ENCODE data around the gene IL21R.

IL21R gene

DNA sequence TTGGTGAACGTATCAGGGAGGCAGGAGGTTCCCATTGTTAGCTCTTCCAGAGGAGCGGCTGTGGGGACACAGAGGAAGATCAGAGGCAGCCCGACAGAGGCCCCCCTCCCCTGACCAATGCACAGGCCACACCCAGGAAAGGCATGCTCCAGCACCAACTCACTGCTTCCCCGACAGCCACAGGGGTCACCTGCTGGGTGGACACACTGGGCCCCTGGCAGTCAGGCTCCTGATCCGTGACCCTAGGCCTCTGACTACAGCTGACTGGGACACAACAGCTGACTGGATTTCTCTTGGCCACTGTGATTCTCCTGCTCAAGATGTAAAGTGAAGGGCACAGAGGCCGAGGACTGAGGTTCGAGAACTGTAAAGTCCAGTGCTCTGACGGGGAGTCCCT, 63.5 kb downstream of the IL21R start:
- no peak for TF ChIP-seq SNAI2 (CRISPR knock-in tag; IDR thresholded peaks at IDR 0.05)
- no peak for TF ChIP-seq ZC3H10 (CRISPR knock-in tag; IDR thresholded peaks at IDR 0.05)
- no peak for TF ChIP-seq OSR1 (CRISPR knock-in tag; IDR thresholded peaks at IDR 0.05)
- TF ChIP-seq, protein P1, sequence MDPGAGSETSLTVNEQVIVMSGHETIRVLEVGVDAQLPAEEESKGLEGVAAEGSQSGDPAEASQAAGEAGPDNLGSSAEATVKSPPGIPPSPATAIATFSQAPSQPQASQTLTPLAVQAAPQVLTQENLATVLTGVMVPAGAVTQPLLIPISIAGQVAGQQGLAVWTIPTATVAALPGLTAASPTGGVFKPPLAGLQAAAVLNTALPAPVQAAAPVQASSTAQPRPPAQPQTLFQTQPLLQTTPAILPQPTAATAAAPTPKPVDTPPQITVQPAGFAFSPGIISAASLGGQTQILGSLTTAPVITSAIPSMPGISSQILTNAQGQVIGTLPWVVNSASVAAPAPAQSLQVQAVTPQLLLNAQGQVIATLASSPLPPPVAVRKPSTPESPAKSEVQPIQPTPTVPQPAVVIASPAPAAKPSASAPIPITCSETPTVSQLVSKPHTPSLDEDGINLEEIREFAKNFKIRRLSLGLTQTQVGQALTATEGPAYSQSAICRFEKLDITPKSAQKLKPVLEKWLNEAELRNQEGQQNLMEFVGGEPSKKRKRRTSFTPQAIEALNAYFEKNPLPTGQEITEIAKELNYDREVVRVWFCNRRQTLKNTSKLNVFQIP (CRISPR knock-in tag; IDR thresholded peaks at IDR 0.05; ENCODE audit: borderline replicate concordance, low read depth), result no peak
- TF ChIP-seq ZNF70 (CRISPR knock-in tag; IDR thresholded peaks at IDR 0.05), result no peak
- no peak for TF ChIP-seq BACH2 (CRISPR knock-in tag; IDR thresholded peaks at IDR 0.05; ENCODE audit: borderline replicate concordance)
- TF ChIP-seq TCF4 (CRISPR knock-in tag; IDR thresholded peaks at IDR 0.05; ENCODE audit: borderline replicate concordance), result no peak
- TF ChIP-seq ESRRG (CRISPR knock-in tag; IDR thresholded peaks at IDR 0.05), result no peak
- no peak for TF ChIP-seq GLIS3 (CRISPR knock-in tag; IDR thresholded peaks at IDR 0.05)
- no peak for TF ChIP-seq ZFP30 (CRISPR knock-in tag; IDR thresholded peaks at IDR 0.05)
- TF ChIP-seq, protein P2, sequence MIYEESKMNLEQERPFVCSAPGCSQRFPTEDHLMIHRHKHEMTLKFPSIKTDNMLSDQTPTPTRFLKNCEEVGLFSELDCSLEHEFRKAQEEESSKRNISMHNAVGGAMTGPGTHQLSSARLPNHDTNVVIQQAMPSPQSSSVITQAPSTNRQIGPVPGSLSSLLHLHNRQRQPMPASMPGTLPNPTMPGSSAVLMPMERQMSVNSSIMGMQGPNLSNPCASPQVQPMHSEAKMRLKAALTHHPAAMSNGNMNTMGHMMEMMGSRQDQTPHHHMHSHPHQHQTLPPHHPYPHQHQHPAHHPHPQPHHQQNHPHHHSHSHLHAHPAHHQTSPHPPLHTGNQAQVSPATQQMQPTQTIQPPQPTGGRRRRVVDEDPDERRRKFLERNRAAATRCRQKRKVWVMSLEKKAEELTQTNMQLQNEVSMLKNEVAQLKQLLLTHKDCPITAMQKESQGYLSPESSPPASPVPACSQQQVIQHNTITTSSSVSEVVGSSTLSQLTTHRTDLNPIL (CRISPR knock-in tag; IDR thresholded peaks at IDR 0.05; ENCODE audit: low read depth), result no peak
- no peak for TF ChIP-seq RARB (CRISPR knock-in tag; IDR thresholded peaks at IDR 0.05)
- TF ChIP-seq TOX (CRISPR knock-in tag; IDR thresholded peaks at IDR 0.05; ENCODE audit: borderline replicate concordance), result no peak
- TF ChIP-seq PPARA (CRISPR knock-in tag; IDR thresholded peaks at IDR 0.05; ENCODE audit: borderline replicate concordance), result no peak
- no peak for ATAC-seq

DNA sequence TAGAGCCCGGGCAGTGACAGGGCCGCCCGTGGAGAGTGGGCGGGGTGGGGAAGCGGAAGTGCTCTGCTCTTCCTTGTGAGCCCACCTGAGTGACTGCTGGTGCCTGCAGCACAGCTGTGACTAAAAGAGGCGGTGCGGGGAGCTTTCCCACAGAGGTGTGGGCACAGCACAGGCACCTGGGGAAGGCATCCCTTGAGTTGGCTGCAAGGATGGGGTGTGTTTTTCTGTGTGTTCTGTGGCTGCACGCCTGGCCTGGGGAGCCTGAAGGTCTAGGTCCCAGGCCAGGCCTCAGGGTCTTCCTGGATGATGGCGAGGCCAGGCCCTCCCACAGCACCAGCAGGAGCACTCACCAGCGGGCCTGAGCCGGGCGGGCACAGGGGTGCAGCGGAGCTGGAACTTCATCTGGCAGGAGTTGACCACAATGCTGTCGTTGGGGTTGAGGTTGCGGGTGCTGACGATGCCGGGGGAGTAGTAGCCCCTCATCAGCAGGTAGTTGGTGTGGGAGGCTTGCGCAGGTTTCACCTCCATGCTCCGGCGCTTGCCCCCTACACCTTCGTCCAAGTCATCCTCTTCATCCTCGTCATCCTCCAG, 67.1 kb downstream of the IL21R start:
- ATAC-seq, result no peak
- TF ChIP-seq, protein P1 (CRISPR knock-in tag; IDR thresholded peaks at IDR 0.05; ENCODE audit: borderline replicate concordance, low read depth), result no peak
- no peak for TF ChIP-seq RARB (CRISPR knock-in tag; IDR thresholded peaks at IDR 0.05)

DNA sequence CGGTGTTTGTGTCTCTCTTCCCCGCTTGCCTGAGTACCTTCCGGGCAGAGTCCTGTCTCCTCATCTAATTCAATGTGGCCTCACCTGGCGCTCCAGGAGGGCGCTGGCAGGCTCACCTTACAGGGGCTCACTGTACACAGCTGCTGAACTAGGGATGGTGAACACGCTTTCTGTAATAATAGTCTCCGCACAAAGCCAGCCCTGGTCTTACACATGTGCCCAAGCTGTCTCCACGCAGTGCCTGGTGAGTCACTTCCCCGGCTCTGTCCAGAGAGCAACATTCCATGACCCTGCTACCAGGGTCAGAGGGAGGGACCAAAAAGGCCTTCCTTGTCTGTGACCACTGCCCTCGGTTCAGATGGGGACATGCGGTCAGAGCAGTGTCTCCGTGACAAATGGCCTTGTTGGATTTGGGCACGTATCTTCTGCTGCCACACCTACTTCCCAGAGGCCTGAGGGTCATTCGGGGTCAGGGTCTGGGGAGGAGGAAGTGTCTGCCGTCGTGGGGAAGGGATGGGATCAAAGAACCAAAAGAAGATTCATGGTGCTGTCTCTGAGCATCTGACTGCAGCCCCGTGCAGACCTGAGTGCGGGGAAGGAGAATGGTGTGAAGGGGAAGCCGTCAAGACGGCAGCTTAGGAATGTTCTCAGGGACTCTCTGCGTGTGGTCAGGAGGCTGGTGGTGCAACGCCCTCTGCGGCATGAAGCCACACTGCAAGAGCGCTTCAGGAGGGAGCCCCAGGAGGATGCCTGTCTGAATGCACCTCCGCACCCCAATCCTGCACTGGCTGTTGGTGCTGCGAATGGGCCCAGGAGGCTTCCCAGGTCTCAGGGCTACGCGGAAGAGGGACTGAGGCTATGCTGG, 68.8 kb downstream of the IL21R start:
- ATAC-seq, result peak; percentile 71
- TF ChIP-seq TCF4 (CRISPR knock-in tag; IDR thresholded peaks at IDR 0.05; ENCODE audit: borderline replicate concordance) (no peak), CSDC2 (CRISPR knock-in tag; IDR thresholded peaks at IDR 0.05) (no peak), ESRRG (CRISPR knock-in tag; IDR thresholded peaks at IDR 0.05) (no peak), ZNF70 (CRISPR knock-in tag; IDR thresholded peaks at IDR 0.05) (no peak), GLIS3 (CRISPR knock-in tag; IDR thresholded peaks at IDR 0.05) (no peak), ZNF565 (CRISPR knock-in tag; conservative IDR thresholded peaks at IDR 0.05; ENCODE audit: low read depth) (no peak), ZFP3 (CRISPR knock-in tag; IDR thresholded peaks at IDR 0.05) (no peak)
- TF ChIP-seq, protein P1 (CRISPR knock-in tag; IDR thresholded peaks at IDR 0.05; ENCODE audit: borderline replicate concordance, low read depth), result no peak

DNA sequence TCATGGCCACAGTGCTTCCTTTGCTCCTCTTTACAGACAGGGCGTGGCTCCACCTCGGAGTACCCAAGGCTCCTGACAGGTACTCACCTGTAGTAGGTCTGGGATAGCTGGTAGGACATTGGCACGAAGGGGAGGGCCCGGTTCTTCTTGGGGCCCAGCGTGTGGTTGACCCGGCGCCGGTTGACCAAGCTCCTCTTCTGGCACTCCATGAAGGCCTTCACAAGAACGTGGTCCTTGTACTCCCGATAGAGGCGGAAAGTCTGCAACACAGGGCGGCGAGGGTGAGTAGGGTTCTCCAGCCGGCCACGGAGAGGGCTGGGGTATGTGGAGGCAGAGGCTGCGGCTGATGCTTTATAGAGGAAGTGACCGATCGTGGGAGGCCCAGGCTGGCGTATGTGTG, 69.7 kb downstream of the IL21R start:
- TF ChIP-seq ZNF70 (CRISPR knock-in tag; IDR thresholded peaks at IDR 0.05) (no peak), TOX (CRISPR knock-in tag; IDR thresholded peaks at IDR 0.05; ENCODE audit: borderline replicate concordance) (no peak), PPARA (CRISPR knock-in tag; IDR thresholded peaks at IDR 0.05; ENCODE audit: borderline replicate concordance) (no peak), ISL1 (CRISPR knock-in tag; IDR thresholded peaks at IDR 0.05) (no peak), BACH2 (CRISPR knock-in tag; IDR thresholded peaks at IDR 0.05; ENCODE audit: borderline replicate concordance) (no peak), SNAI2 (CRISPR knock-in tag; IDR thresholded peaks at IDR 0.05) (no peak), ESRRG (CRISPR knock-in tag; IDR thresholded peaks at IDR 0.05) (no peak), ZFP3 (CRISPR knock-in tag; IDR thresholded peaks at IDR 0.05) (no peak), ARNTL (CRISPR knock-in tag; IDR thresholded peaks at IDR 0.05; ENCODE audit: borderline replicate concordance, low read depth) (no peak), GLIS3 (CRISPR knock-in tag; IDR thresholded peaks at IDR 0.05) (no peak)
- TF ChIP-seq, protein P2 (CRISPR knock-in tag; IDR thresholded peaks at IDR 0.05; ENCODE audit: low read depth), result no peak
- ATAC-seq, result no peak
